CD14-positive monocyte (primary cell): ENCODE measurements around the gene SEMA3F. TPM values are rescaled to one million over a fixed set of nuclear protein-coding genes. Genes with fewer than 3 reads are reported as not detected.
A peak's percentile ranks its signal among the peaks of the same experiment; 100 is the strongest.

Experiments used
- DNase-seq, 3 donors: peaks; one replicate each; pipeline ENCODE4 v3.0.0-alpha.2; 2011 to 2022
- H2AFZ ChIP-seq: 2 replicates; pipeline ENCODE4 v1.6.0; 2012; ENCODE audit warnings: mild to moderate bottlenecking, low read depth, low read length, inconsistent platforms; ENCODE audit not compliant: insufficient read depth, poor library complexity, severe bottlenecking
- H3K27ac ChIP-seq, 2 donors: 1 replicate in 1 of 2; 2 replicates in 1 of 2; pipeline ENCODE4 v1.5.1; 2012 to 2013; ENCODE audit warnings: low read length in 2 of 2, control low read depth in 1 of 2, inconsistent platforms in 1 of 2, low read depth in 1 of 2, mild to moderate bottlenecking in 1 of 2
- H3K27me3 ChIP-seq, 2 donors: one replicate each; pipeline versions ENCODE4 v1.6.0 to v1.6.1; 2011 to 2013; ENCODE audit warnings: low read length in 2 of 2; ENCODE audit not compliant: control insufficient read depth in 2 of 2, insufficient read depth in 2 of 2
- H3K36me3 ChIP-seq, 2 donors: replicated peaks in 1 of 2; 1 replicate in 1 of 2; 2 replicates in 1 of 2; pipeline versions ENCODE4 v1.5.1 to v1.6.1; 2012 to 2013; ENCODE audit warnings: low read length in 2 of 2, control low read depth in 1 of 2, inconsistent platforms in 1 of 2, mild to moderate bottlenecking in 1 of 2; ENCODE audit not compliant: insufficient read depth in 2 of 2, control insufficient read depth in 1 of 2
- H3K4me1 ChIP-seq, 2 donors: 1 replicate in 1 of 2; 2 replicates in 1 of 2; pipeline versions ENCODE4 v1.5.1 to v1.6.1; 2012 to 2013; ENCODE audit warnings: low read length in 2 of 2, control low read depth in 1 of 2, inconsistent platforms in 1 of 2, mild to moderate bottlenecking in 1 of 2, moderate library complexity in 1 of 2; ENCODE audit not compliant: insufficient read depth in 2 of 2, control insufficient read depth in 1 of 2
- H3K4me2 ChIP-seq: replicated peaks from 2 replicates; pipeline ENCODE3; 2012; ENCODE audit warnings: low read length, moderate library complexity, mild to moderate bottlenecking; ENCODE audit not compliant: poor library complexity, severe bottlenecking; ENCODE audit errors: extremely low read depth
- H3K4me3 ChIP-seq, 3 experiments: fragments of 200-600 bp in 1 of 3; sonication (generic) in 1 of 3; replicated peaks in 1 of 3; 1 replicate in 2 of 3; 2 replicates in 1 of 3; pipeline ENCODE4 v1.5.1; 2011 to 2013; ENCODE audit warnings: low read length in 3 of 3, mild to moderate bottlenecking in 3 of 3, control low read depth in 2 of 3, low read depth in 2 of 3, inconsistent platforms in 1 of 3, moderate library complexity in 1 of 3
- H3K79me2 ChIP-seq: 2 replicates; pipeline ENCODE4 v1.6.0; 2012; ENCODE audit warnings: mild to moderate bottlenecking, control low read depth, inconsistent platforms, low read length, moderate library complexity; ENCODE audit not compliant: insufficient read depth
- H3K9ac ChIP-seq: 2 replicates; pipeline ENCODE4 v1.6.0; 2017; ENCODE audit warnings: low read length, mild to moderate bottlenecking; ENCODE audit not compliant: insufficient read depth, poor library complexity, severe bottlenecking
- H3K9me3 ChIP-seq, 2 donors: replicated peaks in 1 of 2; 1 replicate in 1 of 2; 2 replicates in 1 of 2; pipeline versions ENCODE4 v1.5.1 to v1.6.1; 2012 to 2013; ENCODE audit warnings: low read length in 2 of 2, control low read depth in 1 of 2; ENCODE audit not compliant: control insufficient read depth in 1 of 2, insufficient read depth in 1 of 2
- H4K20me1 ChIP-seq: 2 replicates; pipeline ENCODE4 v1.6.0; 2012; ENCODE audit warnings: mild to moderate bottlenecking, low read length, control low read depth, moderate library complexity; ENCODE audit not compliant: insufficient read depth
- H3K27ac Mint-ChIP-seq, 7 donors: one replicate each; pipeline ENCODE4 v1.8.0; 2020; ENCODE audit warnings: mild to moderate bottlenecking in 7 of 7, mixed read lengths in 7 of 7, moderate library complexity in 6 of 7, inconsistent platforms in 2 of 7
- H3K27me3 Mint-ChIP-seq, 3 donors: one replicate each; pipeline ENCODE4 v1.8.0; 2021 to 2022; ENCODE audit warnings: low read depth in 3 of 3, mild to moderate bottlenecking in 3 of 3, mixed read lengths in 3 of 3, moderate library complexity in 3 of 3, inconsistent platforms in 1 of 3
- H3K36me3 Mint-ChIP-seq, 2 donors: one replicate each; pipeline ENCODE4 v1.8.0; 2020; ENCODE audit warnings: mixed read lengths in 2 of 2, inconsistent platforms in 1 of 2, mild to moderate bottlenecking in 1 of 2
- H3K4me1 Mint-ChIP-seq: one replicate; pipeline ENCODE4 v1.8.0; 2020; ENCODE audit warnings: mild to moderate bottlenecking, mixed read lengths
- H3K4me3 Mint-ChIP-seq, 2 donors: one replicate each; pipeline ENCODE4 v1.8.0; 2020; ENCODE audit warnings: mild to moderate bottlenecking in 2 of 2, mixed read lengths in 2 of 2, moderate library complexity in 1 of 2
- H3K9me3 Mint-ChIP-seq, 7 donors: one replicate each; pipeline ENCODE4 v1.8.0; 2020 to 2022; ENCODE audit warnings: mixed read lengths in 7 of 7, mild to moderate bottlenecking in 6 of 7, moderate library complexity in 6 of 7, inconsistent platforms in 2 of 7
- CTCF ChIP-seq: fragments of 200-600 bp; IDR thresholded peaks from one replicate; pipeline ENCODE4 v1.8.0; 2022; ENCODE audit warnings: antibody characterized with exemption, mild to moderate bottlenecking
- WGBS: methylation state at CpG from one replicate; pipeline ENCODE4 v1.1.5; 2013; ENCODE audit warnings: missing lambda C conversion rate; ENCODE audit not compliant: insufficient coverage; 5-methylcytosine and 5-hydroxymethylcytosine counted together
- intact Hi-C, 2 donors: fragments of 100-400 bp; cut with micrococcal nuclease; formaldehyde crosslinking; loops; one replicate each; pipeline versions ENCODE4 v1.15.0 to v1.15.1; 2023
- polyA plus RNA-seq, 3 donors: library from polyadenylated mRNA; depleted of rRNA in 1 of 3; unstranded in 2 of 3; stranded (reverse) in 1 of 3; fragments of 300-500 nt in 2 of 3; fragments of >200 nt in 1 of 3; fragmentation: Illumina TruSeq in 2 of 3; gene quantifications; 1 replicate in 2 of 3; 2 replicates in 1 of 3; pipeline ENCODE4 v1.2.3, GENCODE V29; 2012 to 2021
- small RNA-seq: library from RNA; depleted of rRNA; stranded (forward); fragments of <200 nt; gene quantifications from one replicate; pipeline ENCODE3, GENCODE V24; 2012; ENCODE audit warnings: low read depth; ENCODE audit not compliant: insufficient read length

Gene SEMA3F
- polyA plus RNA-seq, 3 donors: 0.01 TPM; not detected in 2

DNA sequence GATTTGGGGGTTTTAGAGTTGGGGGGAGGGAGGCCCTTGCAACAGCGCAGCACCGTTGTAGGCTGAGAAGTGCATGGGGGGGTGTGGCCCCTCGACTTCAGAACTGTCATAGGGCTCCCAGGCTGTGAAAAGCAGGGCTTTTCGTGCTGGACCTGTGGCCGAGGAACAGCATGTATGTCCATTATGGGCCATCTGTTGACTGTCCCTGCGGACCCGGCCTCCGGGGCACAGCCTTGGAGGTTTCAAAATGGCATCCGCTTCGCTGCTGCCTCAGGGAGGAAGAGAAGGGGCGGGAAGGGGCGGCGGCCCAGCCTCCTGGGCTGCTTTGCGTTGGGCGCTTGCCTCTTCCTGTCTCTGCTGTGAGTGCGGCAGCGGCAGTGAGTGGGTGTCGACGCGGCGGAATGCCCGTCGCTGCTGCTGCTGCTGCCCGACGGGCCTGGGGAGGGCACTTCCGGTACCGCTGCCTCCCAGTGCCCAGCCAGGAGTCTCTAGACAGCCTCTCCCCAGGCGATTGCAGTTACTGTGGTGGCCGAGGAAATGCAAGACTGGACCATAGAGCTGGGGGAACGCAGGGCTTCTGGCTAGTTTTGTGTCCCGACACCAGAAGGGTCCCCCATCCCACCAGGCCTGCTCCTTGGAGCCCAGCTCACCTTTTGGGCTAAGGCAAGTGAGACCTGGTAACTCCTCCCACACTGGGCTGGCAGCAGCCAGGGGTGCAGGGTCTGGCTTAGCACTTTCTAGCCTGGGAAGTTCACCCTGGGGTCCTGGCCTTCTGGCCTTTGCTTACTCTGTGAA is 82.8 kb downstream of the SEMA3F start:
- peaks cover 0 to 2% (median 0%) of the 10 kb centered on the region in 7 donors for H3K9me3 Mint-ChIP-seq
- Histone ChIP-seq H3K9me3 (no peaks in the 10 kb centered on the region), H3K4me2 (peak overlapping the region; percentile 96), H4K20me1 (peaks cover 67% of the 10 kb centered on the region), H3K36me3 (peaks cover 16 to 22% of the 10 kb centered on the region in 2 donors), H3K27me3 (no peaks in the 10 kb centered on the region), H3K27ac (peak overlapping the region; percentile 98 to 100), H3K9ac (peak overlapping the region; percentile 89), H3K4me3 (peak overlapping the region; percentile 61 to 100 (median 97)), H2AFZ (no peak overlapping the region), H3K4me1 (peaks cover 74 to 76% of the 10 kb centered on the region in 2 donors), H3K79me2 (peaks cover 93% of the 10 kb centered on the region)
- H3K27me3 Mint-ChIP-seq: peaks cover 0 to 1% (median 0%) of the 10 kb centered on the region in 3 donors
- peak overlapping the region; percentile 99 to 100 for H3K4me3 Mint-ChIP-seq
- no peak for TF ChIP-seq CTCF
- WGBS: 0% methylated on average over 29 of the region's 31 CpGs
- intact Hi-C loops: no loop called here
- peaks cover 22 to 48% of the 10 kb centered on the region in 2 donors for H3K36me3 Mint-ChIP-seq
- peaks cover 71% of the 10 kb centered on the region for H3K4me1 Mint-ChIP-seq
- peak; percentile 84 to 88 (median 85) for DNase-seq
- H3K27ac Mint-ChIP-seq: peak overlapping the region; percentile 93 to 98 (median 95)

GRCh38 chr3:50238549-50239026 is 83.5 kb downstream of the SEMA3F start:
- H3K4me3 ChIP-seq: peak overlapping the region; percentile 61 to 100 (median 97)
- H3K9me3 Mint-ChIP-seq: peaks cover 0 to 2% (median 0%) of the 10 kb centered on the region in 7 donors
- H4K20me1 ChIP-seq: peaks cover 68% of the 10 kb centered on the region
- intact Hi-C loops: no loop called here
- peaks cover 71% of the 10 kb centered on the region for H3K4me1 Mint-ChIP-seq
- peaks cover 74 to 76% of the 10 kb centered on the region in 2 donors for H3K4me1 ChIP-seq
- H3K79me2 ChIP-seq: peaks cover 93% of the 10 kb centered on the region
- no peaks in the 10 kb centered on the region for H3K9me3 ChIP-seq
- peaks cover 24 to 51% of the 10 kb centered on the region in 2 donors for H3K36me3 Mint-ChIP-seq
- H3K27ac Mint-ChIP-seq: peak overlapping the region; percentile 93 to 98 (median 95)
- peak overlapping the region; percentile 98 to 100 for H3K27ac ChIP-seq
- H3K4me2 ChIP-seq: peak overlapping the region; percentile 96
- TF ChIP-seq CTCF: no peak
- H3K27me3 ChIP-seq: no peaks in the 10 kb centered on the region
- 7% methylated on average over 3 of the region's 7 CpGs for WGBS
- H3K9ac ChIP-seq: peak overlapping the region; percentile 89
- peak; percentile 47 to 52 (median 51) for DNase-seq
- H3K4me3 Mint-ChIP-seq: peak overlapping the region; percentile 99 to 100
- H3K27me3 Mint-ChIP-seq: peaks cover 0 to 1% (median 0%) of the 10 kb centered on the region in 3 donors
- no peak overlapping the region for H2AFZ ChIP-seq
- H3K36me3 ChIP-seq: peaks cover 18 to 22% of the 10 kb centered on the region in 2 donors

Small RNAs within 50 kb of the gene (small RNA-seq; reads per million reads assigned to genes)
- gene MIR566 (not detected), gene MIR5787 (not detected)

Other genes starting within 250 kb of the SEMA3F start
- gene MON1A, start 225.5 kb upstream of the SEMA3F start, polyA plus RNA-seq: 1 to 10 TPM; 5.4 to 6.6 (median 6.1) TPM
- gene RBM6, start 215.2 kb upstream of the SEMA3F start, polyA plus RNA-seq: 100 to 1,000 TPM in 1 of 3 donors, 10 to 100 TPM in 2; 11.3 to 137 (median 17.8) TPM
- 100 to 1,000 TPM in 1 of 3 donors, 10 to 100 TPM in 1, 1 to 10 TPM in 1; 9.7 to 332 (median 18.5) TPM for gene RBM5, start 66.4 kb upstream of the SEMA3F start, polyA plus RNA-seq
- not detected for gene GNAT1, start 36.3 kb downstream of the SEMA3F start, polyA plus RNA-seq
- not detected for gene SLC38A3, start 49.9 kb downstream of the SEMA3F start, polyA plus RNA-seq
- gene GNAI2, start 80.9 kb downstream of the SEMA3F start, polyA plus RNA-seq: 1,000 to 10,000 TPM in 2 of 3 donors, 100 to 1,000 TPM in 1; 914 to 1,492 (median 1,165) TPM
- gene SEMA3B, start 113.8 kb downstream of the SEMA3F start, polyA plus RNA-seq: under 1 TPM in 1 of 3 donors, not detected in 2; 0.56 TPM
- gene LSMEM2, start 123.8 kb downstream of the SEMA3F start, polyA plus RNA-seq: not detected
- 10 to 100 TPM; 17.1 to 35.1 (median 23.3) TPM for gene IFRD2, start 137.1 kb downstream of the SEMA3F start, polyA plus RNA-seq
- 1 to 10 TPM; 3.4 to 5.8 (median 4.9) TPM for gene HYAL3, start 144.1 kb downstream of the SEMA3F start, polyA plus RNA-seq
- gene NAA80, start 144.1 kb downstream of the SEMA3F start, polyA plus RNA-seq: 10 to 100 TPM in 1 of 3 donors, 1 to 10 TPM in 2; 2.3 to 21.3 (median 4.6) TPM
- under 1 TPM in 1 of 3 donors, not detected in 2; 0.57 TPM for gene HYAL1, start 148.2 kb downstream of the SEMA3F start, polyA plus RNA-seq
- gene HYAL2, start 167.4 kb downstream of the SEMA3F start, polyA plus RNA-seq: 10 to 100 TPM; 18.3 to 25.8 (median 18.9) TPM
- gene TUSC2, start 172.9 kb downstream of the SEMA3F start, polyA plus RNA-seq: 10 to 100 TPM; 22.6 to 55.7 (median 47.0) TPM
- 100 to 1,000 TPM in 1 of 3 donors, 10 to 100 TPM in 2; 16.0 to 229 (median 24.0) TPM for gene RASSF1, start 185.5 kb downstream of the SEMA3F start, polyA plus RNA-seq
- gene ZMYND10, start 190.4 kb downstream of the SEMA3F start, polyA plus RNA-seq: 1 to 10 TPM in 1 of 3 donors, under 1 TPM in 2; 0.12 to 1.7 (median 0.19) TPM
- gene NPRL2, start 195.5 kb downstream of the SEMA3F start, polyA plus RNA-seq: 10 to 100 TPM; 20.9 to 37.9 (median 23.5) TPM
- 10 to 100 TPM; 78.9 to 94.0 (median 82.5) TPM for gene CYB561D2, start 195.5 kb downstream of the SEMA3F start, polyA plus RNA-seq
- 10 to 100 TPM; 14.5 to 36.2 (median 32.9) TPM for gene TMEM115, start 204.2 kb downstream of the SEMA3F start, polyA plus RNA-seq